ENCODE results near the gene ABHD10.
A peak's percentile ranks its signal among the peaks of the same experiment; 100 is the strongest.
"Not testable (repeated sequence)": the region's sequence is repeated elsewhere in the genome, so short reads cannot be mapped to it uniquely, and the experiment has no call there.

ABHD10 gene

GRCh38 chr3:112034436-112034835 lies 55.6 kb downstream of the ABHD10 start, which contains the start of gene TMPRSS7:
TSS of gene TMPRSS7 (plus strand) at chr3:112034736. CDS start at chr3:112034846, 110 bp downstream.
- no peak for DNase-seq (ENCODE audit: low spot score)

DNA sequence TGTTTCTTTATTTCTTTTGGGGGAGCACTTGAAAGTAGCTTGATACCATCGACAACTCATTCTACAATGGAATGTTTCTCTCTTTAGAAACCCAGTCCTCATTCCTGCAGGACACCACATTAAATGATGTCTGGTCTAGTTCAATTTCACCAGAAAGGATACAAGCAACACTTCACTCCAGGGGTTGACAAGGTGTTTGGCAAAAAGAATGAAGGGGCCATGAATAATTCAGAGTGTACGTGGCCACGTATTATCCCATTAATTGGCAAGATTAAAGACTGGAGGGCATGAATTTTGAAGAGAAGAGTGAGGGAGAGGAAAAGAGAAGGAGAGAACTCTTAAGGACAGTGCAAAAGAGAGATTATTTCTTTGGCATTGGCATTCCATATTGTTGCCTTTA lies 56.4 kb downstream of the ABHD10 start:
- no peak for DNase-seq (ENCODE audit: low spot score)

DNA sequence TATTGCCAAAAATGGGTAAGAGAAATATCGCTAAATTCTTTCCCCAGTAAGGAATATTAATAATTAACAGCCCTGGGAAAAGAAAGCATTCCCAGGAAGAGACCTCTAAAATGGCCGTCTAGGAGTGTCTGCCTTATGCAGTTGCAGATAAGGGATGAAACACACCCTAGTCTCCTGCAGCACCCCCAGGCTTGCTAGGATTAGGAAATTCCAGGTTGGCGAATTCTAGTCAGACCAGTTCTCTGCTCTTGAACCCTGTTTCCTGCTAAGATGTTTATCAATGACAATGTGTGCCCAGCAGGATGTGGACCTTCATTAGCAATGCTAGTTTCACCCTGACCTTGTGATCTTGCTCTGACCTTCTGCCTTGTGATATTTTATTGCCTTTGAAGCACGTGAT lies 58.4 kb downstream of the ABHD10 start:
- not testable (repeated sequence) for DNase-seq (ENCODE audit: low spot score)

DNA sequence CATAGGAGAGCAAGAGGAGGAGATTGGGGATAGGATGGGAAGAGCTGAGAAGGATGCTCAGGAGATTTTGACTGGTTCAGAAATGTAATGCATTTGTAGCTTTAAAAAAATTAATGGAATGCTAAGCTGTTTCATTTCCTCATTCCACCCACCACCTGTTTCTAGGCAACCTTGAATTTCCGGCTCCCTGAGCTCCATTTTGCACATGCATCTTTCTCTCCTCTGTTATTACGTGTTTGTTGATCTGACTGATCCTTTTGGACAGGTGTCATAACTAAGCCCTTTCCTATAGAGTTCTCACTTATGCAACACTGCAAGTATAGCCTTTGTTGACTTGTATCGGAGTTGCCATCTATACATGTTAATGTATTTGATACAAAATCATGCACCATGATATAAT lies 60.0 kb downstream of the ABHD10 start:
- no peak for DNase-seq (ENCODE audit: low spot score)

DNA sequence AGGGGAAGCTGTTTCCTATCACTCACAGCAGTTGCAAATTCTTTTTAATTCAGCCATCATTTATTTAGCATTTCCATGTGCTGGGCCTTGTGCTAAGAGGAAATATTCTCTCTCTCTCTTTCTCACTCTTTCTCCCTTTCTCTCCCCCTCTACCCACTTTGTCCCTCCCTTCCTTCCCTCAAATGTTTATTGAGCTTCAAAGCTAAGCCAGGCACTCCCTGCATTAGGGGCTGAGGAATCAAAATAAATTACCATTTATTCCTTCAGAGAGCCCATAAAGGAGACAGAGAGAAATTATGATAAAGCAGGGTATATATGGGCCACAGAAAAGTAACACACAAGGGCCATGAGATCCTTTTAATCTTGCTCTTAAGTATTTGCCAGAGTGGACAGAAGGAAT lies 62.5 kb downstream of the ABHD10 start:
- no peak for DNase-seq (ENCODE audit: low spot score)

DNA sequence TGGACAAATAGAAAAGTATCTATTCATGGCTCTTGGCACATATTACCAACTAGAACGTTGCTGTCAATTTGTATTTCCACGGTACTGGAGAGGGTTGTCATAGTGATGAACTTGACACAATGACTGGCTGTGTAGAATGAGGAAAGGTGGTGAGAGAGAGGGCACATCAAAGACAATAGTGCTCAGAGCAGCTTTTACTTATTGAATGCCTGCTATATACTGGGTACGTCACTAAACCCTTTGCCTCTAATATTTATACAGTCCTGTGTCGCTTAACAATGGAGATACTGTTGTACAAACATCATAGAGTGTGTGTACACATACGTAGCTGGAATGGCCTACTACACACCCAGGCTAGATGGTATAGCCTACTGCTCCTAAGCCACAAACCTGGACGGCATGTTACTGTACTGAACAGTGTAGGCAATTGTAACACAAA lies 64.0 kb downstream of the ABHD10 start:
- peak; percentile 13 for DNase-seq (ENCODE audit: low spot score)
